ENCODE measurements around the gene PHACTR2.

- TF ChIP-seq CTCF (IDR thresholded peaks at IDR 0.05; ENCODE audit: borderline replicate concordance, extremely low read depth, low read length, poor library complexity, severe bottlenecking) (no peak), EZH2 (IDR thresholded peaks at IDR 0.05; ENCODE audit: borderline replicate concordance, low read depth, low read length, severe bottlenecking) (no peak)
Measured at GRCh38 chr6:143724876-143725275, 47.1 kb downstream of the PHACTR2 start.
